ENCODE measurements around the gene COMMD7. TPM values are rescaled to one million over a fixed set of nuclear protein-coding genes. Genes with fewer than 3 reads are reported as not detected.

COMMD7 gene
- total RNA-seq, 1 experiment from 2014 or later, result 66.1 TPM

GRCh38 chr20:32664678-32665159 is 78.5 kb downstream of the COMMD7 start:
- Histone ChIP-seq H3K23me2 (ENCODE audit: insufficient read length, low read depth, low read length, poor library complexity, severe bottlenecking) (no peaks in the 10 kb centered on the region), H2BK120ac (ENCODE audit: low read depth, low read length, poor library complexity, severe bottlenecking) (no peak overlapping the region), H3K4me1 (ENCODE audit: insufficient read depth, low read length) (no peaks in the 10 kb centered on the region), H3K4ac (ENCODE audit: low read depth, low read length) (no peak overlapping the region), H2BK5ac (ENCODE audit: insufficient read length, low read length) (no peak overlapping the region), H3K4me2 (ENCODE audit: insufficient read depth, insufficient read length, low read length) (no peak overlapping the region), H3K23ac (ENCODE audit: insufficient read length, low read depth, low read length) (no peak overlapping the region), H2BK20ac (ENCODE audit: low read depth, low read length, poor library complexity, severe bottlenecking) (no peak overlapping the region), H3K79me1 (ENCODE audit: insufficient read depth, low read depth, low read length, poor library complexity, severe bottlenecking) (no peaks in the 10 kb centered on the region), H3K18ac (ENCODE audit: insufficient read length, low read depth, low read length) (no peak overlapping the region), H3K9ac (ENCODE audit: extremely low read depth, insufficient read length, low read length) (no peak overlapping the region), H3K14ac (ENCODE audit: insufficient read depth, low read length) (no peak overlapping the region), H4K5ac (ENCODE audit: insufficient read length, low read depth, low read length) (no peak overlapping the region), H2AK5ac (ENCODE audit: insufficient read length, low read length) (no peak overlapping the region), H3K79me2 (ENCODE audit: insufficient read depth, low read length) (no peaks in the 10 kb centered on the region), H3T11ph (ENCODE audit: low read length) (no peak overlapping the region), H2BK12ac (ENCODE audit: insufficient read length, low read depth, low read length) (no peak overlapping the region), H3K27me3 (ENCODE audit: insufficient read depth, low read length) (no peaks in the 10 kb centered on the region), H3K56ac (ENCODE audit: insufficient read length, low read depth, low read length) (no peak overlapping the region), H4K20me1 (ENCODE audit: control insufficient read depth, insufficient read depth, insufficient read length) (no peaks in the 10 kb centered on the region), H4K91ac (ENCODE audit: insufficient read length, low read depth, low read length) (no peak overlapping the region), H4K8ac (replicated peaks; ENCODE audit: insufficient read length, low read depth, low read length) (no peak overlapping the region), H3K9me3 (ENCODE audit: control insufficient read depth, low read depth, low read length) (no peaks in the 10 kb centered on the region), H2BK15ac (ENCODE audit: low read depth, low read length) (no peak overlapping the region), H2AFZ (ENCODE audit: low read length) (no peak overlapping the region), H3K27ac (ENCODE audit: insufficient read length, low read depth, low read length) (no peak overlapping the region)
- peaks cover 2 to 3% of the 10 kb centered on the region in 2 experiments; a peak in 1 of 5 replicates for H3K9me3 Mint-ChIP-seq
- no peak for DNase-seq
- TF ChIP-seq CTCF (conservative IDR thresholded peaks at IDR 0.05), result no peak
- peaks cover 10 to 11% of the 10 kb centered on the region in 2 experiments for H3K4me1 Mint-ChIP-seq
- H3K36me3 Mint-ChIP-seq (ENCODE audit: insufficient read depth in 1 of 3, low read depth in 3 of 3), result no peaks in the 10 kb centered on the region
- no peaks in the 10 kb centered on the region for H3K27me3 Mint-ChIP-seq (ENCODE audit: low read depth)
- H3K27ac Mint-ChIP-seq, result 0 out of 7 replicates have a peak overlapping the region, but pooled peaks of 1 of the 3 experiments have one; percentile 41
- no CpG with 5 or more reads among the region's 9 CpGs for WGBS (ENCODE audit: extremely low coverage, insufficient read length, low lambda C conversion rate)
- no peak overlapping the region for H3K4me3 Mint-ChIP-seq
